ENCODE data around the gene SOD1. TPM values are rescaled to one million over a fixed set of nuclear protein-coding genes. Genes with fewer than 3 reads are reported as not detected.

The SOD1 gene
- total and polyA plus RNA-seq, 2 of the 13 experiments (the other 11 are each of a cell fraction or from before 2014, with no cell fraction given) = 317 to 537 TPM

- no peak for TF ChIP-seq NPAS2 (CRISPR knock-in tag; IDR thresholded peaks at IDR 0.05; ENCODE audit: borderline replicate concordance)
- peak; percentile 81; the same call in 1 of the 2 replicates for TF ChIP-seq ZNF441 (CRISPR knock-in tag; IDR thresholded peaks at IDR 0.05; ENCODE audit: borderline replicate concordance)
- peak; percentile 84; the same call in 1 of the 2 replicates for TF ChIP-seq POLR2AphosphoS2 (IDR thresholded peaks at IDR 0.05; ENCODE audit: low read depth, low read length)
- TF ChIP-seq, protein P1, sequence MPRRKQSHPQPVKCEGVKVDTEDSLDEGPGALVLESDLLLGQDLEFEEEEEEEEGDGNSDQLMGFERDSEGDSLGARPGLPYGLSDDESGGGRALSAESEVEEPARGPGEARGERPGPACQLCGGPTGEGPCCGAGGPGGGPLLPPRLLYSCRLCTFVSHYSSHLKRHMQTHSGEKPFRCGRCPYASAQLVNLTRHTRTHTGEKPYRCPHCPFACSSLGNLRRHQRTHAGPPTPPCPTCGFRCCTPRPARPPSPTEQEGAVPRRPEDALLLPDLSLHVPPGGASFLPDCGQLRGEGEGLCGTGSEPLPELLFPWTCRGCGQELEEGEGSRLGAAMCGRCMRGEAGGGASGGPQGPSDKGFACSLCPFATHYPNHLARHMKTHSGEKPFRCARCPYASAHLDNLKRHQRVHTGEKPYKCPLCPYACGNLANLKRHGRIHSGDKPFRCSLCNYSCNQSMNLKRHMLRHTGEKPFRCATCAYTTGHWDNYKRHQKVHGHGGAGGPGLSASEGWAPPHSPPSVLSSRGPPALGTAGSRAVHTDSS (CRISPR knock-in tag; conservative IDR thresholded peaks at IDR 0.05) = no peak
- TF ChIP-seq REST (IDR thresholded peaks at IDR 0.05; ENCODE audit: borderline replicate concordance in 1 of 2, low read depth in 1 of 2, low read length in 2 of 2) = peak in 1 of 2 experiments; percentile 19; a peak in 1 of 4 replicates
- TF ChIP-seq, protein P2, sequence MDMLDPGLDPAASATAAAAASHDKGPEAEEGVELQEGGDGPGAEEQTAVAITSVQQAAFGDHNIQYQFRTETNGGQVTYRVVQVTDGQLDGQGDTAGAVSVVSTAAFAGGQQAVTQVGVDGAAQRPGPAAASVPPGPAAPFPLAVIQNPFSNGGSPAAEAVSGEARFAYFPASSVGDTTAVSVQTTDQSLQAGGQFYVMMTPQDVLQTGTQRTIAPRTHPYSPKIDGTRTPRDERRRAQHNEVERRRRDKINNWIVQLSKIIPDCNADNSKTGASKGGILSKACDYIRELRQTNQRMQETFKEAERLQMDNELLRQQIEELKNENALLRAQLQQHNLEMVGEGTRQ (IDR thresholded peaks at IDR 0.05; ENCODE audit: low read depth, low read length) = no peak
- TF ChIP-seq, protein P2 (CRISPR knock-in tag; IDR thresholded peaks at IDR 0.05; ENCODE audit: borderline replicate concordance) = no peak
- no peak for TF ChIP-seq SOX13 (IDR thresholded peaks at IDR 0.05)
- no peak for TF ChIP-seq SOX13 (CRISPR knock-in tag; conservative IDR thresholded peaks at IDR 0.05 in 1 of 2, IDR thresholded peaks at IDR 0.05 in 1 of 2)
- TF ChIP-seq ZNF251 (CRISPR knock-in tag; IDR thresholded peaks at IDR 0.05) = no peak
- peak; percentile 92; the same call in 1 of the 2 replicates for TF ChIP-seq MYC (CRISPR knock-in tag; IDR thresholded peaks at IDR 0.05; ENCODE audit: borderline replicate concordance)
- TF ChIP-seq KMT2B (CRISPR knock-in tag; IDR thresholded peaks at IDR 0.05) = peak; percentile 70; the same call in 1 of the 2 replicates
- TF ChIP-seq CREB1 (IDR thresholded peaks at IDR 0.05) = no peak
- no peak; the same call in 1 of the 2 replicates for TF ChIP-seq CREB1 (CRISPR knock-in tag; IDR thresholded peaks at IDR 0.05)
- TF ChIP-seq POLR2G (IDR thresholded peaks at IDR 0.05; ENCODE audit: low read depth, low read length) = peak; percentile 98
- no peak for TF ChIP-seq NFE2 (CRISPR knock-in tag; IDR thresholded peaks at IDR 0.05)
- TF ChIP-seq ZSCAN21 (CRISPR knock-in tag; IDR thresholded peaks at IDR 0.05; ENCODE audit: borderline replicate concordance) = peak; percentile 93
- TF ChIP-seq ZSCAN29 (CRISPR knock-in tag; conservative IDR thresholded peaks at IDR 0.05) = no peak
- peak; percentile 99 for TF ChIP-seq ZFY (CRISPR knock-in tag; IDR thresholded peaks at IDR 0.05)
- TF ChIP-seq HBP1 (CRISPR knock-in tag; IDR thresholded peaks at IDR 0.05; ENCODE audit: low read depth) = no peak
- no peak for TF ChIP-seq ZNF550 (CRISPR knock-in tag; IDR thresholded peaks at IDR 0.05; ENCODE audit: borderline replicate concordance)
- TF ChIP-seq MATR3 (CRISPR knock-in tag; IDR thresholded peaks at IDR 0.05) = no peak
Observed at GRCh38 chr21:31659536-31660258, at the start of gene SOD1 (continued).
